Right lobe of liver (tissue), 6 donors: ENCODE measurements around the gene RBMS2. TPM values are rescaled to one million over a fixed set of nuclear protein-coding genes. Genes with fewer than 3 reads are reported as not detected.

Experiments used
- ATAC-seq, 4 donors: fragments of 200-7000 bp; cut with Tn5 transposase; one replicate each; pipeline ENCODE4 v1.9.1; 2020; ENCODE audit warnings: mild to moderate bottlenecking in 4 of 4, moderate library complexity in 4 of 4
- DNase-seq, 3 donors: peaks; one replicate each; pipeline ENCODE4 v3.0.0-alpha.2; 2020
- H3K27ac ChIP-seq, 3 donors: fragments of 200-600 bp; one replicate each; pipeline ENCODE4 v1.8.0; 2022
- H3K27me3 ChIP-seq, 2 donors: fragments of 200-600 bp; one replicate each; pipeline ENCODE4 v1.8.0; 2022
- H3K36me3 ChIP-seq, 4 donors: fragments of 200-600 bp; sonication (generic) in 1 of 4; one replicate each; pipeline versions ENCODE4 v1.5.1 to v1.8.0; 2017 to 2022; ENCODE audit warnings: control low read depth in 1 of 4
- H3K4me1 ChIP-seq, 4 donors: fragments of 200-600 bp; sonication (generic) in 1 of 4; one replicate each; pipeline versions ENCODE4 v1.5.1 to v1.8.0; 2017 to 2022; ENCODE audit warnings: control low read depth in 1 of 4
- H3K4me3 ChIP-seq, 3 donors: fragments of 200-600 bp; one replicate each; pipeline ENCODE4 v1.8.0; 2022
- H3K9me3 ChIP-seq, 4 donors: fragments of 200-600 bp; sonication (generic) in 1 of 4; one replicate each; pipeline versions ENCODE4 v1.5.1 to v1.8.0; 2017 to 2022; ENCODE audit warnings: control low read depth in 1 of 4
- CTCF ChIP-seq, 4 donors: fragments of 200-600 bp in 3 of 4; fragments of 450-650 bp in 1 of 4; IDR thresholded peaks; one replicate each; pipeline versions ENCODE4 v1.5.1 to v1.8.0; 2016 to 2022; ENCODE audit warnings: antibody characterized with exemption in 4 of 4, mild to moderate bottlenecking in 2 of 4
- POLR2A ChIP-seq: fragments of 450-650 bp; IDR thresholded peaks from one replicate; pipeline ENCODE4 v1.6.1; 2017; ENCODE audit warnings: antibody characterized with exemption, mild to moderate bottlenecking
- WGBS: methylation state at CpG from one replicate; pipeline ENCODE4 v1.1.6; 2018; ENCODE audit warnings: low coverage, low lambda C conversion rate; ENCODE audit not compliant: insufficient coverage; ENCODE audit errors: missing lambda C conversion rate; 5-methylcytosine and 5-hydroxymethylcytosine counted together
- intact Hi-C, 2 donors: fragments of 100-400 bp; cut with DNase I; formaldehyde crosslinking; loops; one replicate each; pipeline versions ENCODE4 v1.11.2 to v1.14.1; 2022
- total RNA-seq, 6 experiments: library from RNA; depleted of rRNA in 2 of 6; stranded (reverse); fragments of >200 nt in 2 of 6; fragmentation: NEBNext Ultra II Directional in 3 of 6; extraction: Animal tissue kit (Norgen Biotek cat#: 25700) in 3 of 6; gene quantifications; one replicate each; pipeline versions ENCODE4 v1.1.0 to v1.2.4, GENCODE V29; 2016 to 2023
- donor health status: DM: no; HTN: yes; CAD: no.
- donor health status: DM: no; HTN: no; CAD: no.
- donor health status: DM: no; HTN: no; CAD: no.
- donor health status: DM: no; HTN: yes; CAD: no.
- donor health status: DM: no; HTN: yes; CAD: no.

RBMS2 gene
- total RNA-seq, 6 experiments from 2014 or later: 3.4 to 6.4 (median 4.3) TPM

- H3K9me3 ChIP-seq: no peaks in the 10 kb centered on the region
- no peaks in the 10 kb centered on the region for H3K4me1 ChIP-seq
- ATAC-seq: peak; percentile 26 to 40 (median 32)
- peak overlapping the region; percentile 23 to 47 (median 28) for H3K4me3 ChIP-seq
- H3K27ac ChIP-seq: peak overlapping the region; percentile 13 to 71 (median 35)
- TF ChIP-seq CTCF (IDR thresholded peaks at IDR 0.05) (no peak), POLR2A (no peak)
- intact Hi-C loops: loop anchor here in 1 of 2 donors (5.0 kb wide), 1 partner anchor 51 kb away; no protein-coding TSS in a partner anchor
- no peaks in the 10 kb centered on the region for H3K27me3 ChIP-seq
- 52% methylated on average over 7 of the region's 8 CpGs for WGBS
- H3K36me3 ChIP-seq: no peaks in the 10 kb centered on the region
- no peak for DNase-seq
These were observed 421 bp upstream of the RBMS2 start for GRCh38 chr12:56521209-56521589.

- intact Hi-C loops: loop anchor here in 1 of 2 donors (5.0 kb wide), 1 partner anchor 50 kb away; no protein-coding TSS in a partner anchor
- TF ChIP-seq CTCF (IDR thresholded peaks at IDR 0.05): no peak
- no peak for TF ChIP-seq POLR2A
- Histone ChIP-seq H3K27ac (peak overlapping the region; percentile 50 to 76 (median 66)), H3K9me3 (no peaks in the 10 kb centered on the region), H3K4me1 (no peaks in the 10 kb centered on the region), H3K36me3 (no peaks in the 10 kb centered on the region), H3K4me3 (peak overlapping the region; percentile 23 to 47 (median 34)), H3K27me3 (no peaks in the 10 kb centered on the region)
- DNase-seq: no peak
- 34% methylated on average over 4 of the region's 4 CpGs for WGBS
- ATAC-seq: peak in 2 of 4 donors; percentile 7 to 10
These were observed 982 bp downstream of the RBMS2 start for GRCh38 chr12:56522411-56523193.

GRCh38 chr12:56528846-56529245, 7.2 kb downstream of the RBMS2 start:
- Histone ChIP-seq H3K4me3 (no peak overlapping the region), H3K9me3 (no peaks in the 10 kb centered on the region), H3K27me3 (no peaks in the 10 kb centered on the region), H3K36me3 (no peaks in the 10 kb centered on the region), H3K4me1 (no peaks in the 10 kb centered on the region), H3K27ac (no peak overlapping the region)
- DNase-seq: no peak
- TF ChIP-seq POLR2A: no peak
- TF ChIP-seq CTCF (IDR thresholded peaks at IDR 0.05): no peak
- intact Hi-C loops: no loop called here
- no peak for ATAC-seq
- WGBS: no CpG with 5 or more reads among the region's 1 CpG

- TF ChIP-seq POLR2A (no peak), CTCF (IDR thresholded peaks at IDR 0.05) (no peak)
- intact Hi-C loops: no loop called here
- no peak overlapping the region for H3K27ac ChIP-seq
- DNase-seq (no peak), ATAC-seq (no peak)
- no peaks in the 10 kb centered on the region for H3K4me1 ChIP-seq
- no peaks in the 10 kb centered on the region for H3K27me3 ChIP-seq
- H3K36me3 ChIP-seq: no peaks in the 10 kb centered on the region
- WGBS: 82% methylated on average over 4 of the region's 4 CpGs
- H3K4me3 ChIP-seq: no peak overlapping the region
- no peaks in the 10 kb centered on the region for H3K9me3 ChIP-seq
These were observed 8.0 kb downstream of the RBMS2 start for GRCh38 chr12:56529656-56530055.
